ENCODE measurements around the gene PLEKHN1. TPM values are rescaled to one million over a fixed set of nuclear protein-coding genes. Genes with fewer than 3 reads are reported as not detected.

PLEKHN1 gene
- total RNA-seq, 4 donors from 2014 or later, result 0.14 to 1.4 TPM; not detected in 2

GRCh38 chr1:939511-940106, 26.7 kb upstream of the PLEKHN1 start:
- Histone ChIP-seq H3K4me3 (peak overlapping the region in 2 of 4 donors; percentile 39 to 51), H3K4me1 (peaks cover 25 to 44% (median 38%) of the 10 kb centered on the region in 4 donors), H3K27ac (peak overlapping the region in 1 of 4 donors; percentile 82), H3K36me3 (no peaks in the 10 kb centered on the region), H3K27me3 (peaks cover 92% of the 10 kb centered on the region), H3K9me3 (no peaks in the 10 kb centered on the region)
- no peak for DNase-seq
- TF ChIP-seq POLR2A (IDR thresholded peaks at IDR 0.05) (no peak), EP300 (IDR thresholded peaks at IDR 0.05; ENCODE audit: low read depth) (no peak), CTCF (IDR thresholded peaks at IDR 0.05) (no peak), POLR2AphosphoS5 (IDR thresholded peaks at IDR 0.05) (no peak)
- WGBS, 2 donors (ENCODE audit: low coverage in 1 of 2), result 13% methylated on average over 15 of the region's 21 CpGs; no CpG with 5 or more reads in 1 of the 2 donors
- in situ Hi-C loops (cut with MboI; ENCODE audit: low pct_ligation_motif_present in 1 of 4, low pct_unique_long_range_greater_than_20kb in 1 of 4, low sequenced_read_pairs in 3 of 4) (no loop called here), intact Hi-C loops (cut with DNase I; ENCODE audit: low total_unique reads) (no loop called here)

- H3K9me3 ChIP-seq, result no peaks in the 10 kb centered on the region
- in situ Hi-C loops (cut with MboI; ENCODE audit: low pct_ligation_motif_present in 1 of 4, low pct_unique_long_range_greater_than_20kb in 1 of 4, low sequenced_read_pairs in 3 of 4), result no loop called here
- peaks cover 85% of the 10 kb centered on the region for H3K27me3 ChIP-seq
- WGBS, 2 donors (ENCODE audit: low coverage in 1 of 2), result 2% methylated on average over 68 of the region's 86 CpGs; no CpG with 5 or more reads in 1 of the 2 donors
- intact Hi-C loops (cut with DNase I; ENCODE audit: low total_unique reads), result no loop called here
- peak; percentile 45 for DNase-seq
- peaks cover 25 to 43% (median 38%) of the 10 kb centered on the region in 4 donors for H3K4me1 ChIP-seq
- no peak for TF ChIP-seq EP300 (IDR thresholded peaks at IDR 0.05; ENCODE audit: low read depth)
- H3K27ac ChIP-seq, result peak overlapping the region; percentile 40 to 82 (median 70)
- H3K36me3 ChIP-seq, result no peaks in the 10 kb centered on the region
- peak overlapping the region; percentile 8 to 51 (median 25) for H3K4me3 ChIP-seq
Observed at GRCh38 chr1:940107-941014, 25.9 kb upstream of the PLEKHN1 start.

GRCh38 chr1:941015-941587, 25.2 kb upstream of the PLEKHN1 start:
- TF ChIP-seq POLR2A (IDR thresholded peaks at IDR 0.05) (no peak), EP300 (IDR thresholded peaks at IDR 0.05; ENCODE audit: low read depth) (no peak), POLR2AphosphoS5 (IDR thresholded peaks at IDR 0.05) (no peak), CTCF (IDR thresholded peaks at IDR 0.05) (no peak)
- no peak for DNase-seq
- H3K27ac ChIP-seq, result peak overlapping the region; percentile 40 to 82 (median 70)
- 1% methylated on average over 14 of the region's 36 CpGs; no CpG with 5 or more reads in 1 of the 2 donors for WGBS, 2 donors (ENCODE audit: low coverage in 1 of 2)
- no peaks in the 10 kb centered on the region for H3K9me3 ChIP-seq
- in situ Hi-C loops (cut with MboI; ENCODE audit: low pct_ligation_motif_present in 1 of 4, low pct_unique_long_range_greater_than_20kb in 1 of 4, low sequenced_read_pairs in 3 of 4) (no loop called here), intact Hi-C loops (cut with DNase I; ENCODE audit: low total_unique reads) (no loop called here)
- H3K36me3 ChIP-seq, result peaks cover 0 to under 1% (median 0%) of the 10 kb centered on the region in 4 donors
- peak overlapping the region in 2 of 4 donors; percentile 39 to 51 for H3K4me3 ChIP-seq
- peaks cover 23 to 41% (median 35%) of the 10 kb centered on the region in 4 donors for H3K4me1 ChIP-seq
- H3K27me3 ChIP-seq, result peaks cover 78% of the 10 kb centered on the region

- Histone ChIP-seq H3K4me1 (peaks cover 23 to 41% (median 34%) of the 10 kb centered on the region in 4 donors), H3K4me3 (peak overlapping the region; percentile 15 to 51 (median 32)), H3K9me3 (no peaks in the 10 kb centered on the region), H3K36me3 (peaks cover 0 to 4% (median 0%) of the 10 kb centered on the region in 4 donors), H3K27ac (peak overlapping the region; percentile 40 to 82 (median 70)), H3K27me3 (peaks cover 71% of the 10 kb centered on the region)
- in situ Hi-C loops (cut with MboI; ENCODE audit: low pct_ligation_motif_present in 1 of 4, low pct_unique_long_range_greater_than_20kb in 1 of 4, low sequenced_read_pairs in 3 of 4), result no loop called here
- intact Hi-C loops (cut with DNase I; ENCODE audit: low total_unique reads), result no loop called here
- 1% methylated on average over 28 of the region's 98 CpGs; no CpG with 5 or more reads in 1 of the 2 donors for WGBS, 2 donors (ENCODE audit: low coverage in 1 of 2)
- peak; percentile 73 for DNase-seq
- no peak for TF ChIP-seq POLR2A (IDR thresholded peaks at IDR 0.05)
- no peak for TF ChIP-seq EP300 (IDR thresholded peaks at IDR 0.05; ENCODE audit: low read depth)
- TF ChIP-seq CTCF (IDR thresholded peaks at IDR 0.05), result no peak
- TF ChIP-seq POLR2AphosphoS5 (IDR thresholded peaks at IDR 0.05), result peak in 1 of 3 donors; percentile 4
Observed at GRCh38 chr1:941588-942383, 24.5 kb upstream of the PLEKHN1 start.

Measured in transverse colon (tissue), 4 donors.